Stimulated activated CD8-positive, alpha-beta memory T cell treated with anti-CD3 and anti-CD28 coated beads, Interleukin-7, amount 100 ng/mL, for 48 hours (primary cell): ENCODE results near the gene PKMYT1.
"Not testable (repeated sequence)": the region's sequence is repeated elsewhere in the genome, so short reads cannot be mapped to it uniquely, and the experiment has no call there.

Experiments
- DNase-seq, 2 donors: peaks; one replicate each; pipeline ENCODE4 v3.0.0-alpha.2; 2020; ENCODE audit warnings: low read depth in 1 of 2; ENCODE audit errors: extremely low read depth in 1 of 2

Gene PKMYT1

DNA sequence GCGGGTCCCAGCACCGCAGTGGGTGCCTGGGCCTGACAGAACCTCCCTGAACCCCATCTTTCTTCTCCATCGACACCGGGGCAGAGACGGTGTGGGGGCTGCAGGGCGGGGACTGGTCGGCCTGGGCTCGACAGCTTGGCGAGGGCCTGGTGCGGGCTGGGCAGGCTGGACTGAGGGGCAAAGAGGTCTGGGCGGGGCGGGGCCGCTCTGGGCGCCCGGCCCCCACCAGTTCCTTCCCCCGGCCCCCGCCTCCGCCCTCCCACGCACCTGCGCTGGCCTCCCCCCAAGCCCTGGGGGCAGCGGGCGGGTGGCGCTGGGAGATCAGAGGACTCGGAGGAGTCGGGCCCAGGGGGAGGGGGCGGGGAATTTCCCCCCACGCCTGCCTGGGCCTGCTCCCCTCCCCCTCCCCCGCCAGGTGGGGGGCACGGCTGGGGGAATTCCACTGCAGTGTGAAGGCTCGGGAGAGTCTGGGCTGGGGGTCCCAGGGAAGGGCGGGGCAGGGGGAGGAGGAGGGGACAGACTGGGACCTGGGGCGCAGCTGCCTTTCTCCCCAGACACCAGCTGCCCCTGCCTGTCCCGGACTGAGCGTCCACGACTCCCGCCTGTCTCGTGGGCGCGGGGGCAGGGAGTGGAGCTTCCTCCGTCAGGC is 17.0 kb downstream of the PKMYT1 start:
- no peak for DNase-seq

DNA sequence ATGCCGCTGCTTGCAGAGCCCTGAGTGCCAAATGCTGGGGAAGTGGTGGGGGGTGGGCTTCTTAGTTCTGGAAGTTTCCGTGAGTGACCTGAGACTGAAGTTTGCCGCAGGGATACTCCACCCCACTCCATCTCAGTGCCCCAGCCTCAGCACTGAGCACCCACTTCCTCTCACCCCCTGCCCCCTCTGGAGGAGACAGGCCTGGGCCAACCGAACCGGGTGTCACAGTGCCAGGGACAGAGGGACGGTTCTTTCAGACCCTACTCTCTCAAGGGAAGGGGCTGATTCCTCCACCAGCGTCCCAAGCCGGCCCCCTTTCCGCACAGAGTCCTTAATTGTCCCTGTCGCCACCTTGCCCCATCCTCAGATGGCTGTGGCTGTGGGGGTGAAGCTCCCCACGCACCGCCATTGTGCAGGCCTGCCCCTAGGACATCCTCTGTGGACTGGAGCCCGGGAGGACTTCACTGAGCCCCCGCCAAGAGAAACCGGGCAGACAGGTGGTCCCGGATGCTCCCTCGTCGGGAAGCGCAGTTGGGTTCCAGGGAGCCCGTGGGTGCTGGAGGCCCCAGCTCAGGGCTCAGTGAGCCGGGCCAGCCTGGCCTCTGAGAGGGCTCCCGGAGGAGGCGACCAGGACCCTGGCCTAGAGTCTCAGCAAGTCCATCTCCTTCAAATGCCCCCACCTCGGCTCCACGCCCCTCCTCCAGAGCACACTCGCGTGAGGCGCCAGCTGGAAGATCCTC is 17.7 kb downstream of the PKMYT1 start:
- DNase-seq, result no peak

DNA sequence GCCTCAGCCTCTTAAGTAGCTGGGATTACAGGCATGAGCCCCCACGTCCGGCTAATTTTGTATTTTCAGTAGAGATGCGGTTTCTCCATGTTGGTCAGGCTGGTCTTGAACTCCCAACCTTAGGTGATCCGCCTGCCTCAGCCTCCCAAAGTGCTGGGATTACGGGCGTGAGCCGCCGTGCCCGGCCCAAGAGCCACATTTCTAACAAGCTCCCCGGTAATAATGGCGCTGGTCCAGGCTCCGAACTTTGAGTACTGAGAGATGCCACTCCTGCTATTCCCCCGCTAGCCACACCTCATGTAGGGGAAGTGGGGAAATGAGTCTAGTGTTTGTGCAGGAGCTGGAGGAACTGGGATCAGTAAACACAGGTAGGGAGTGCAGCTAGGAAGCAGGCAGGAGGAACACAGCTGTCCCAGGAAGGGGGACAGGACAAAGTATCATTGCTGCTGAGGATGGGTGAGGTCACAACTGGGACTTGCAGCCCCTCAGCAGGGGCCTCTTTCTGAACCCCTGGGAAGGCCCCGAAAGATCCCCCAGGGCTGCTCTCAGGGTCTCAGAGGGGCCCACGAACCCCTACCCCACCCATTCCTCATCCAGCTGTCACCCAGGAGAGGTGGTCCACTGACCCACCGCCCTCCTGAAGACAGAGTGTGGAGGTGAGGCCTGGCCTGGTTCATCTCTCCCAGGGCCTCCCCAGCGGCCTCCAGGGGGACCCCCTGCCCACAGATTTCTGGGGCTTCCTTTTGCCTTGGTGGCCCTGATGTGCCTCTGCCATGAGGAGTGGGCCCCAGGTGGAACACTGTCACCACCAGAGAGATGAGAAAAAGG is 19.8 kb downstream of the PKMYT1 start:
- no peak for DNase-seq

DNA sequence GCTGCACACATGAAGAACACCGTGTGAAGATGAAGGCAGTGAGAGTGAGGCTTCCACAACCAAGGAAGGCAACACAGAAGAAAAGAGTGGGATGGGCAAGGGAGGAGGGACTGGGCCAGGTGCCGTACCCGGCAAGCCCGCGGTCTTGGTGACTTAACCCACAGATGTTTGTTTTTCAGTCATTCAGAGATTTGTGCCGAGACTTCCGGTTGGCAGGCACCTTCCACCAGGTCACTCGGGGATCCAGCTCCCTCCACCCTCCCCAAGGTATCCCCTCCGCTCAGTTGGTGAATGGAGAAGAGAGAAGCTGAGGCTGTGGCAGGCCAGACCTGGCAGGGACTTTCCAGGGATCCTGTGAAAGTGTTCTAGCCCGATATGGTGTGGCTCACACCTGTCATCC is 21.0 kb downstream of the PKMYT1 start:
- no peak for DNase-seq

DNA sequence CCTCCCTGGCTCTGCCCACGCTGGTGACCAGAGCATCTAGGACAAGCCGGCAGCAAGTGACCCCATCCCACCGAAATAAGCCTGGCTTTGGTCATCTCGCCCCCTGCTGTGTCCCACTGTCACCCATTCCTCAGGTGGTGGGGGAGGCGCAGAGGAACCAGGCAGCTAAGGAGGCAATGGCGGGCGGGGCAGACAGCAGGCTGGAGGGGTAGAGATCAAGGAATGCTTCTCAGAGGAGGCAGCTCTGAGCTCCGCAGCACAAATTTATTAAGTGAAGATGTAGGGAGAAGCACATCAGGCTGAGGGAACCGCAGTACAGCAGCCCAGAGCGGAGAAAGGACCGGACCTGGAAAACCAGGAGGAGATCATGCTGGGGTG is 23.7 kb downstream of the PKMYT1 start:
- no peak for DNase-seq

DNA sequence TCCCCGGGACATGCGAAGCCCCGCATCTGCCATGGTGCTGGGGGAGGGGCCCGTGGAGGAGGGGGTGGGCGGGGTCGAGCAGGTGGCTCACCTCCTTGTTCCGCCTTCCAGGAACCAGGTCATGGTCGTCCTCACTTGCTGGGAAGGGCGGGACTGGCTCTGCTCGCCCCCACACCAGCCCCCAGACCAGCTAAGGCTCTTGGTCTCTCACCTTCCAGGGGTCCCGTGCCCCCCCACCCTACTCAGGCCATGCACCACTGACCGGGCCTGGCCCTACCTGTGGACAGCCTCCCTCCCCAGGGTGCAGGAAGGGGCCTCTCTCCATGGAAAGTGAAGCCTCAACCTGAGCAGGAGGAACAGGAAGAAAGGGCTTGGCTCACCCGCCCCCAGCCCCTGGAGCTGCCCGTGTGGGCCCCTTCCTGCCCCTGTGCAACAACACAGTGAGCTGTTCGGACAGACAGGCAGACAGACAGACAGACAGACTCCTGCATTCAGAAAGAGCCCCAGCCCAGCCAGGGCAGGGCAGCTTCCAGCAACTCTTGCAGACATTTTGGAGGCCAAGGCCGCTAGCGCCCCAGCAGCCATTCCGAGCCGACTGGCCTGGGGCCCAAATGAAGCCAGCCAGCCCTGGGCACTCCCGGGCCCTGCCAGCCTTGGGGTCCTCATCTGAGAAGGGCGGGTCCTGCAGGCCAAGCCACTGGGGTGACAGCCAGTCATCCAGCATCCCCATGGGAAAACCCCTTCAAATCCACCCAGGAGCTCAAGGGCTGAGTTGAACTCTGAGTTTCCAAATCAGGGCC is 24.3 kb downstream of the PKMYT1 start:
- DNase-seq, result no peak

DNA sequence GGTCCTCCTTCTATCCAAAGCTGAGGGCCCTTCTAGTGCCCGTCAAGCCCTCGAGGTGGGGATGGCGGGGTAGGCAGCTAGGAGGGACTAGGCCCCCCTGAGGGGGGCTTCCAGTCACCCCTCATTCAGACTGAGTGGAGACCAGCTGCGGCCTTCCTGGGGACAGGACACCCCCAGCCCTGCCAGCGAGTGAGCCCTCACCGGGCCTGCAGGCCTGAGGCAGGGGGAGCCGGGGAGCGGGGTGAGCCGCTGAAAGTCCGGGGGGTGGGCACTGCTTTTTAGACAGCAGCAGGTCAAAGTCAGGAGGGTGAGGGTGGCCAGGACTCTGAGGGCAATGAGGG is 24.8 kb downstream of the PKMYT1 start:
- no peak for DNase-seq

DNA sequence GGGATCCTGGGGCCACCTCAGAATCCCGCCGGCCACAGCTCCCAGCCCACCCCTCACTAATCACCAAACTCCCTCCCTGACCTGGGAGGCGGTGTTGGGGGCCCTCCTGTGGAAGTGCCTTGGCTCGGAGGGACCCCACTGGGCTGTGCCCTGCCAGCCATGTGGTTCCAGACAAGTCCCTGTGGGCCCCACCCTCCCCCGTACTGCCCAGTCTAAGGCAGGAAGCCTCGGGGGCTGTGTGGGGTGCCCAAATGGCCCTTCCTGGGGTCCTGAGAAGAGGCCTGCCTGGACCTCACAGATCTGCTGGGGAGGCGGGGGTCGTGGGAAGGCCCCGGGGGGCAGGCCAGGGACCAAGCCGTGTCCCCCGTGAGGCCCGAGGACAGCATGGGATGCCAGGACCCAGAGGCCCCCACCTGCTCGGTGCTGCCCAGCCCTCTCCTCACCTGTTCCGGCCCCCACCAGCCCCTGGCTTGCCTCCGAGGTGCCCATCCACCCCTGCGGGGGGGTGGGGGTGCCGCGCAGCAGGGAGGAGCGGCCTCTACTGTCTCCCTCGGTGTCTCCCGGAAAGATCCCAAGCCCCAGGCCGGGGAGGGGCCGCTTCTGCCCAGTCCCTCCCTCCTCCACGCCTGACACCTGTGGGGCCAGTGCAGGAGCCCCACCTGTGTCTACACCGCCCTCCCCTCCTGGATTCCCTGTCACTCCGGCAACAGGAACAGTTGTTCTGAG is 25.4 kb downstream of the PKMYT1 start:
- DNase-seq, result no peak

DNA sequence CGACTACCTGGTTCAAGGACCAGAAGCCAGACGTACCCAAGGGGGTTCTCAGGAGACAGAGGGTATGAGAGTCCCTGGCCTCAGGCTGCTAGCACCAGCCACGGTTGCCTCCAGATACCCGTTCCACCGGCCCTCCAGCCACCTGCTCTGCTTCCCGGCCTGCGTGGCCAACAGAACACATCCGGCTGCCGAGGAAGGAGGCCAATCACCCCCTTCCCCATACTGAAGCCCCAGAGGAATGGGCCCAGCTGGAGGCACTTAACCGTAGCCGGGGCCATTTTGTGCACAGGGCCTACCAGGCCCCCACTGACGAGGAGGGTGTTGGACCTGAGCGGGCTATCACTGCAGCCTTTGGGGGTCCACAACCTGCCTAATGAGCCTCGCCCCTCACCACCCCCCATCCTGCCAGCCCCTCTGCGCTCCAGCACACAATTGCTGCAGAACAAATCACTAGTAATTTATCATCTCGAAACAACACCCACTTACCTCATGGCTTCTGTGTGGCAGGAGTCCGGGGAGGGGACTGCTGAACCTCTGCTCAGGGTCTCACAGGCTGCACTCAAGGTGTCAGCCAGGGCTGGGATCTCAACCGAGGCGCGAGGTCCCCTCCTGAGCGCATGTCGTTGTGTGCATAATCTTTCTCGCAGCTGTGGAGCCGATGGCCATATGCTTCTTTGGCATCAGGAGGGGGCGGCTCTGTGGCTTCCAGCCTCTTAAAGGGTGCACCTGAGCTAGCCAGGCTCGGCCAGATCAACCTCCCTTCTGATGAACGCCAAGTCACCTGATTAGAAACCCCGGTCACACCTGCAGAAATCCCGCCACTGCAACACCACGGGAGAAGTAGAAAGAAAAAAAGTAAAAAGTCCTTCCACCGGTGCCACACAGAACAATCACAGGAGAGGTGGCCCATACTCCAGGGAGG is 26.3 kb downstream of the PKMYT1 start:
- DNase-seq, result no peak

DNA sequence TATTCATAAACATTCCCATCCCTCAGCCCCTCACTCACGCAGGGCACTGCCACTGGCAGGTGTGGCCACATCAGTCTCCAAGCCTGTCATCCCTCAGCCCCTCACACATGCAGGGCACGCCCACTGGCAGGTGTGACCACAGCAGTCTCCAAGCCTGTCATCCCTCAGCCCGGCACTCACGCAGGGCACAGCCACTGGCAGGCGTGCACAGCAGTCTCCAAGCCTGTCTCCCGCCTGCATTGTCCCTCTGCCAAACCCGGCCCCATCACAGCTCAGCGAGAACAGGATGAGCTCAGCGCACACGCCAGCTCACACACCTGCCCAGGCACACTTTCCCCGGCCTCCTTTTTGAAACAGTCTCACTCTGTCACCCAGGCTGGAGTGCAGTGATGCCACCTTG is 27.6 kb downstream of the PKMYT1 start:
- DNase-seq, result no peak

DNA sequence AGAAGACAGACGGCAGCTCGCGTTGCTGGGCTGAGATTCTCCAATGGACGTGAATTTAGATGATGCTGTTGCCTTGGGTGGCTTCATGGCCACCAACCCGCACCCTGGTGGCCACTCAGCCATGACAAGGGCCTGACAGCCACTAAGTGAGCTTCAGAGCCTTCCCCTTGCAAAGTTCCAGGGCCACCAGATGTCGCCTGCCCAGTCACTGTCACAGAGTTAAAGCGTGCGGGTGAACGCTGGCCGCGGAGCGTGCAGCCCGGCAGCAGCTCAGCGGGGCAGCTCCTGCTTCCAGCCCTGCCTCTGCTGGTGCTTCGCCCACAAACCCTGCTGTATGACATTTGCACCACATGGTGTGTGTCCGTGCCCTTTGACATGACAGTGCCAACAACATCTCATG is 29.5 kb downstream of the PKMYT1 start:
- no peak for DNase-seq

DNA sequence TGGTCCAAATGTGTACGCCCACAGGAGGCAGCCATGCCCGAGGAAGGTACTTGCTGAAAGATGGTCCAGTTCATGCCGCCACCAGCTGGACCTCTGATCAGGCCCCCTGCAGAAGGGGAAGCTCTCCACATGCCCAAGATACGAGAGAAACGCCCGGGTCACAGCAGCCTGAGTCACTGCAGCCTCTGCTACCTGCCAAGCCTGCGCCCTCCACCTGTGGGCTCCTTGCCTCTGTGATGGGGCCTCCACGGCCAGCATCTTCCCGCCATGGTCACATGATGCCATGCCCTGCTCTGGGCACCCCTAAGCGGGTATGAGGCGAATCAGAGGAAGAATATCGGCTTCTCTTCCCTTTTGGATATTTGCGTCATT is 29.9 kb downstream of the PKMYT1 start:
- no peak for DNase-seq

DNA sequence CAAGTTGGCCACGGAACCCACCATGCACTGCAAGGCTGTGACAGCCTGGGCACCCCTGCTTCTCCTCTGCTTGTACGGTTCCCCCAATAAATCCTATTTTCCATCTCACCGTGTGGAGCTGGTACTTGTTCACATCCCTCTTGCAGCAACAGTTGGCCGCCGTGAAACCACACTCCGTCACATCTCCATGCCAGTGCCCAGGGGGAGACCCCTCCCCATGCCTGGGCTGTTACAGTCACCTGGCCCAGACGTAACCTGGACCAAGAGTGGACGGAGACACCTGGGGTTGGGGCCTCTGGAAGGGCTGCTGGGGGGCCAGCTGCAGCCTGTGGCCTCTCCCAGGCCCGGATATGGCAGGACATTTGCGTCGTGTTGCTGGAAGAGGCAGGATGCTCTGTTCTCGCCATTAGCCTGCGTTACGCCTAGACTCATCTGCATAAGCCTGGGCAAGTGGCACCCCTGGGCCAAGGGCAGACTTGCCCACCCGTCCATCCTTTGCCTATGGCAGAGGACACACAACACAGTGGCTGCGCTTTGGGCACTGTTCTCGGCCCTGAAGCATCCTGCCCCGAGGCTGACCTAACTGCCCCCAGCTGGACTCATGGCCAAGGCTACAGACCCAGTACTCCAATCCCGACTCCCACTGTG is 30.4 kb downstream of the PKMYT1 start:
- DNase-seq, result no peak

DNA sequence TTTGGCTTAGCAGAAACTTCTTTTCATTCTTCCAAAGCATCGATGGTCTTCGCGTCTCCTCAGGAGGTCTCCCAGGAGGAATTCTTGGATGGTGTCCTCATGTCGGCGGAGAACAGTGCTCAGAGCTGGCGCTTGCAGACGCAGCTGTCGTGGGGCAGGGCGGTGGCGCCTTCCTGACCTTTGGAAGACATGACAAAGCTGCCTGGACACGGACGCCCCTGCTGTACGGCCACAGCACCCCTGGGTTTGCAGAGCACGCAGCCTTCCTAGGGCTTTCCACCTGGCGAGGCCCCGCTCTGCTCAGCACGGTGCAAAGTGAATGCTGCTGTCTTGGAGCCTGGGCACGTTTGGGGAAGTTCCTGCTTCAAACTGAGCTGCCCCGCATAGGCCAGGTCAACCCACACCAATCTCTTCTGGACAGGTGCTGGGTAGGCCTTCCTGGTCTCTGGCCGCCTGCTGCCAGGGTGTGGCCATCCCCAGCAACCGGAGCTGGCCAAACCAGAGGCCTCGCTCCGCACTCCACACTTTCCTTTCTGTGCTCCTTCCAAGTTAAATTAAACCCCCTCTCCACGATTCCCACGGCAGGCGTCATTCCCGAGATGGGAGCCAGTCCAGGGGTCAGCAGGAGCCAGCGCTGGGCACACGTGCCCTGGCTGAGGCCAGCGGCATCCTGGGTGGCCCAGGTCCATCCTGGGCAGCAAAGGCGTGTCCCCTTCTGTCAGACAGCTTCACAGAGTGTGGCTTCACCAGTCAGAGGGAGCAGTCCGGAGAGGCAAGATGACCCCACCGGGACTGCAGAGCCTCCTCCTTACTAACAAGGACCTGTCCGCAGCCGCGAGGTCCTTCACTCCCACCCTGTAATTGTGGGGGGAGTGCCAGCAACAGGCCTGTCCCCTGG is 31.2 kb downstream of the PKMYT1 start:
- no peak for DNase-seq

DNA sequence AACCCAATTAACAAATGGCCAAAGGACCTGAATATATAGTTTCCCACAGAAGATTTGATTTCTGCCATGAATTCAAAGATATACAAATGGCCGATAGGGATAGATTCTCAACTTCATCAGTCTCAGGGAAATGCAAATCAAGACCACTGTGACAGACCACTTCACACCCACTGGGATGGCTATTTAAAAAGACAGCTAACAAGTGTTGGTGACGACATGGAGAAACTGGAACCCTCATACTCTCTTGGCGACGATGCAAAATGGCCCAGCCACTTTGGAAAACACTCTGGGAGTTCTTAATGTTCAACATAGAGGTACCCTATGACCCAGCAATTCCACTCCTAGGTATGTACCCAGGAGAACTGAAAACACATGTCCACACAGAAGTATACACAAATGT is 33.6 kb downstream of the PKMYT1 start:
- no peak for DNase-seq

DNA sequence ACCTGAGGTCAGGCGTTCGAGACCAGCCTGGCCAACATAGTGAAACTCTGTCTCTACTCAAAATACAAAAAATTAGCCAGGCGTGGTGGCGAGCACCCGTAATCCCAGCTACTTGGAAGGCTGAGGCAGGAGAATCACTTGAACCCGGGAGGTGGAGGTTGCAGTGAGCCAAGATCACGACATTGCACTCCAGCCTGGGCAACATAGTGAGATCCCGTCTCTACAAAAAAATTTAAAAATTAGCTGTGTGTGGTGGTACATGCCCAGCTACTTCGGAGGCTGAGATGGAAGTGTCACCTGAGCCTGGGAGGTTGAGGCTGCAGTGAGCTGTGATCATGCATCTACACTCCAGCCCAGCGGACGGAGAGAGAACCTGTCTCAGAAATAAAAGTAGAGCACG is 36.5 kb downstream of the PKMYT1 start:
- DNase-seq, result not testable (repeated sequence)

DNA sequence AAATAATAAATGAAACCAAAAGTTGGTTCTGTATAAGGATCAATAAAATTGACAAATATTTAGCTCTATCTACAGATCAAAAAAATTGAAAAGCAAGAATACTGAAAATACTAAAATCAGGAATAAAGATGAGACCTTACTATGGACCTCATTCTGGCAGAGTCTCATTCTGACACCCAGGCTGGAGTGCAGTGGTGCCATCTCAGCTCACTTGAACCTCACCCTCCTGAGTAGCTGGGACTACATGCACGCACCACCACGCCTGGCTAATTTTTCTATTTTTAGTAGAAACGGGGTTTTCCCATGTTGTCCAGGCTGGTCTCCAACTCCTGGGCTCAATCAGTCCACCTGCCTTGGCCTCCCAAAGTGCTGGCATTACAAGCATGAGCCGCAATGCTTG is 38.2 kb downstream of the PKMYT1 start:
- DNase-seq, result no peak

DNA sequence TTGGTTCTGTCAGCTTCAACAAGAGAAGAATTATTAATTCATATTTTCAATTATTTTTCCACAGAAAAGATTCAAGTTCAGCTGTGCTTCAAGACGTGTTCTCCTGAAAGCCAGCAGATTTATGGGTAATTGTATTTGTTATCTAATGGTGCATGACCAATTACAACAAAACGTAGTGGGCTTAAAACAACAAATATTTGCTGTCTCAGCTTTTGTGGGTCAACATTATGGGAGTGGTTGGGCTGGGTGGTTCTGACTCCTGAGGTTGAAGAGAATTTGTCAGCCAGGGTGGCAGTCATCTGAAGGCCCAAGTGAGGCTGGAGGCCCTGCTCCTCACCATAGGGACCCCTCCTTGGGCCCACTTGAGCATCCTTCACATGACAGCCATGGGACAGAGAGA is 40.3 kb downstream of the PKMYT1 start:
- DNase-seq, result no peak
